ENCODE measurements around the gene NMT2.

GRCh38 chr10:15059914-15060313, 108.6 kb downstream of the NMT2 start:
- TF ChIP-seq CTCF (IDR thresholded peaks at IDR 0.05; ENCODE audit: poor library complexity) (no peak), EZH2phosphoT487 (IDR thresholded peaks at IDR 0.05; ENCODE audit: low read depth, severe bottlenecking, unreplicated experiment) (no peak)

Measured in hepatocyte (in vitro differentiated cells).